ENCODE data around the gene TPSAB1.

DNA sequence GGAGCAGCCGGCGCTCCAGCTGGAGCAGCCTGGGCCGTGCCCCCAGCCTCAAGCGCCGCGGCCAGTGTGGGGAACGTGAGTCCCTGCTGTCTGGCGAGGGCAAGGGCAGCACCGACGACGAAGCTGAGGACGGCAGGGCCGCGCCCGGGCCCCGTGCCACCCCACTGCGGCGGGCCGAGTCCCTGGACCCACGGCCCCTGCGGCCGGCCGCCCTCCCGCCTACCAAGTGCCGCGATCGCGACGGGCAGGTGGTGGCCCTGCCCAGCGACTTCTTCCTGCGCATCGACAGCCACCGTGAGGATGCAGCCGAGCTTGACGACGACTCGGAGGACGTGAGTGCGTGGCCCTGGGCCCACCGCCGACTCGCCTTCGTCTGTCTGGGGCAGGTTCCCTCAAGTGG is 31.4 kb upstream of the TPSAB1 start:
- TF ChIP-seq, protein P1, sequence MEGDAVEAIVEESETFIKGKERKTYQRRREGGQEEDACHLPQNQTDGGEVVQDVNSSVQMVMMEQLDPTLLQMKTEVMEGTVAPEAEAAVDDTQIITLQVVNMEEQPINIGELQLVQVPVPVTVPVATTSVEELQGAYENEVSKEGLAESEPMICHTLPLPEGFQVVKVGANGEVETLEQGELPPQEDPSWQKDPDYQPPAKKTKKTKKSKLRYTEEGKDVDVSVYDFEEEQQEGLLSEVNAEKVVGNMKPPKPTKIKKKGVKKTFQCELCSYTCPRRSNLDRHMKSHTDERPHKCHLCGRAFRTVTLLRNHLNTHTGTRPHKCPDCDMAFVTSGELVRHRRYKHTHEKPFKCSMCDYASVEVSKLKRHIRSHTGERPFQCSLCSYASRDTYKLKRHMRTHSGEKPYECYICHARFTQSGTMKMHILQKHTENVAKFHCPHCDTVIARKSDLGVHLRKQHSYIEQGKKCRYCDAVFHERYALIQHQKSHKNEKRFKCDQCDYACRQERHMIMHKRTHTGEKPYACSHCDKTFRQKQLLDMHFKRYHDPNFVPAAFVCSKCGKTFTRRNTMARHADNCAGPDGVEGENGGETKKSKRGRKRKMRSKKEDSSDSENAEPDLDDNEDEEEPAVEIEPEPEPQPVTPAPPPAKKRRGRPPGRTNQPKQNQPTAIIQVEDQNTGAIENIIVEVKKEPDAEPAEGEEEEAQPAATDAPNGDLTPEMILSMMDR (IDR thresholded peaks at IDR 0.05; ENCODE audit: low read depth, low read length) = no peak
- TF ChIP-seq, protein P2, sequence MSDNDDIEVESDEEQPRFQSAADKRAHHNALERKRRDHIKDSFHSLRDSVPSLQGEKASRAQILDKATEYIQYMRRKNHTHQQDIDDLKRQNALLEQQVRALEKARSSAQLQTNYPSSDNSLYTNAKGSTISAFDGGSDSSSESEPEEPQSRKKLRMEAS (IDR thresholded peaks at IDR 0.05; ENCODE audit: low read depth, low read length) = no peak
- TF ChIP-seq POLR2A (IDR thresholded peaks at IDR 0.05; ENCODE audit: extremely low read depth, insufficient read length) = no peak
